Fibroblast of skin of left biceps (primary cell): Measurements from ENCODE around the gene NPW.

Source experiments
- DNase-seq, 2 experiments: peaks; one replicate each; pipeline ENCODE4 v3.0.0-alpha.2; 2013; ENCODE audit warnings: low read depth in 2 of 2

NPW gene

DNA sequence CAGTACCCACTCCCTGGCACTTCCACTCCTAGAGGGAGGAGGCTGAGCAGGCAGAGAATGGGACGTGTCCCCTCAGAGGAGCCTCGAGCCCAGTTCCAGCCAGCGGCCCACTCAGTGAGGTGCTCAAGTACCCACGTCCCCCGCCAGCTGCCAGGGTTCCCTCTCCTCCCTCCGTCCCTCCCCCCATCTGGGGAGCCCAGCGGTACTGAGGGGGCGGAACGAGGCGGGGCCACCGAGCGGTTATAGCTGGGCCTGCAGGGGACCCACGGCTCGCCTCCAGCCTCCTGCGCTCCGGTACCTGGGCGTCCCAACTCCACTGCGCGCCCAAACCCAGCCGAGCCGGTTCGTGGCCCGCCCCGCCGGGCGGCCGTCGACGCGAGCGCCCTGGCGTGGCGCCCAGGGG lies at the start of gene NPW:
NPW (plus strand) TSS at position 268 of the 403 bp plus-strand sequence.
- no peak for DNase-seq

DNA sequence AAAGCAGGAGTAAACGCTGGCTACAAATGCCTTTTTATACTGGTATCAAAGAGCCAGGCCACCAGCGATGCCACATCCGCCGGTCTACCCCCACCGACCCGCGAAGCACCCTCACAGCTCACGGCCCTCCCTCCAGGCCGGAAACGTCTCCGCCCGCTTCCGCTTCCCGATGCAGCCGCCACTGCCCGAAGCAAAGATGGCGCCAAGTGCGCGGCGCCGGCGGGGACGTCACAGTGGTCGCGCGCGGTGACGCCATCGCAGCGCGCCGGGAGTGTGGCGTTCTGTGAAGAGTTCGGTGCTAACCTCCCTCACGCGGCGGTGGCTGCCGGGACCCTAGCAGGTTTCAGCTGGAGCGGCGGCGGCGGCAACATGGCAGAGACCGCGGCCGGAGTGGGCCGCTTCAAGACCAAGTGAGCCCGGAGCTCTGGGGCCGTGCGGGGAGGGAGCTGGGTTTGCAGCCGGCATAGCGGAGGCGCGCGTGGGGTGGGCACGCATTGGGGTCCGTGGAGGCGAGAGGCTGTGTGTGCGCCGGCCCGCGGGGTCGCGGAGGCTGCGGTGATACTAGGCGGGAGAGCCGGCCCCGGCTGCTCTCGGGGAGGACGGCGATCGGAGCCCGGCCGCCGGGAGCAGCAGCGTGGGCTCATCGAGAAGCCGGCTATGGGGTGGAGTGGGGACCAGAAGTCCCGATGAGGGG lies 47.6 kb upstream of the NPW start, which contains the start of gene TBL3:
TBL3 (plus strand) TSS at position 258 of the 694 bp plus-strand sequence; CDS start at position 370, 112 bp downstream.
- DNase-seq, result peak; percentile 84 to 85

DNA sequence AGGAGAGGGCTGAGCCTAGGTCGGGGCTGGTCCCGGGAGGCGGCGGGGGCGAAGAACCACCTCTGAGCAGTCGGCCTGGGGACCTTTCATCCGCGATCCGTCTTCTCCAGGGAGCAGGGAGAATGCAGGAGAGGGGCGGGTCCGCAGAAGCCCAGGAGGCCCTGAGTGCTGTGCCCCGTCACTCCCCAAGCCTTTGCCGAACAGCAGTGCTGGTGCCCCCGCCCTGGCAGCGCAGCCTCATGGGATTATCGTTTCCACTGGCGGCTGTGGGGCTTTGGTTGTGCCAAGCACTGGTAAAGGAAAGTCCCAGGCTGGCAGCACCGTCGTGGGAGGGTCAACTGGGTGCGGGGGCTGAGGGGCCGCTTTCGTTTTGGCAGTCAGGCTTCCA lies 47.1 kb upstream of the NPW start:
- DNase-seq, result no peak

DNA sequence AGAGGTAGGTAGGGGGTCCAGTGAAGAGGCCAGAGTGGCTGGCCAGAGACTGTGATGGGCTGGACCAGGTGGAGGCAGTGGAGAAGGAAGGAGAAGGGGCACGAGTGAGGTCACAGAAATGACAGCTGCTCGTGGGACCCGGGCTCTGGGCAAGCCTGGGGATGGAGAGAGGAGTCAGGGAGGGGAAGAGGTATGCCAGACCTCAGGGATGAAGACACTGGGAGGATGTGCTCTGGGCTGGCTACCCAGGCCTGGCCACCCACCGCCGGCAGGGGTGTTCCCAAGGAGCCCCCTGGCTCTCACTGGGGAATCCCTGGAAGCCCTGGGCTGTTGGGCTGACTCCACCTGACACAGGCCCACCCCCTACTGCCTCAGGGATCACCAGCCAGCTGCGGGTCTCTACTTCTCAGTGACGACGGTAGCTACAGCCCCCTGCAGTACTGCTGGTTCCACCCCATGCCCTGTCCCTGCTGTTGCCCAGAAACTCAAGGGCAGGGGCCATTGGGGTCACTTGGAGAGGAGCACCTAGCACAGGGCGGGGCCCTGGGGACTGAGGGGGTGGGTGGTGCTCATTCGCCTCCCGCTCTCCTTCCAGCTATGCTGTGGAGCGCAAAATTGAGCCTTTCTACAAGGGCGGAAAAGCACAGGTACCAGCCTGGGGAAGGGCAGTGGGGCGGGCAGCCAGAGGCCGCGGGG lies 46.0 kb upstream of the NPW start:
- DNase-seq, result no peak

DNA sequence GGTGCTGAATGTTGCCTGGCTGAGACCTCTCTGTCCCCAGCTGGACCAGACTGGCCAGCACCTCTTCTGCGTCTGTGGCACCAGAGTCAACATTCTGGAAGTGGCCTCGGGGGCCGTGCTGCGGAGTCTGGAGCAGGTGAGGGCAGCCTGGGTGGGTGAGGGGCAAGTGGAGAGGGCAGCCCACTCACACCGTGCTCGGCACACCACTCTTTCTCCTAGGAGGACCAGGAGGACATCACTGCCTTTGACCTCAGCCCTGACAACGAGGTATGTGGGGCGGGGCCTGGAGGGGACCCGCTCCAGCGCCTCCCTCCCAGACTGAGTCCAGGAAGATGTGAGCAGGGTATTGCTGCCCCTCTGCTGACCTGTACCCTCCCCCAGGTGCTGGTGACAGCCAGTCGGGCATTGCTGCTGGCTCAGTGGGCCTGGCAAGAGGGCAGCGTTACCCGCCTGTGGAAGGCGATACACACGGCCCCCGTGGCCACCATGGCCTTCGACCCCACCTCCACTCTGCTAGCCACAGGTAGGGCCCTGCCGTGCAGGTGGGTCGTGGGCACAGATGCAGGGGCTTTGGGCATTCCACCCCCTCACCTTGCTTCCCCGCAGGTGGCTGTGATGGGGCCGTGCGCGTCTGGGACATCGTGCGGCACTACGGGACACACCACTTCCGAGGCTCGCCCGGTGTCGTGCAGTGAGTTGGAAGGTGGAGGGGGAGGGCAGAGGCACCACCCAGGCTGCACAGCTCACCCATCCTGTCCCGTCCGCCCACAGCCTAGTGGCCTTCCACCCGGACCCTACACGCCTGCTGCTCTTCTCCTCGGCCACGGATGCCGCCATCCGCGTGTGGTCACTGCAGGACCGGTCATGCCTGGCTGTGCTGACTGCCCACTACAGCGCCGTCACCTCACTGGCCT lies 45.2 kb upstream of the NPW start:
- DNase-seq, result no peak

DNA sequence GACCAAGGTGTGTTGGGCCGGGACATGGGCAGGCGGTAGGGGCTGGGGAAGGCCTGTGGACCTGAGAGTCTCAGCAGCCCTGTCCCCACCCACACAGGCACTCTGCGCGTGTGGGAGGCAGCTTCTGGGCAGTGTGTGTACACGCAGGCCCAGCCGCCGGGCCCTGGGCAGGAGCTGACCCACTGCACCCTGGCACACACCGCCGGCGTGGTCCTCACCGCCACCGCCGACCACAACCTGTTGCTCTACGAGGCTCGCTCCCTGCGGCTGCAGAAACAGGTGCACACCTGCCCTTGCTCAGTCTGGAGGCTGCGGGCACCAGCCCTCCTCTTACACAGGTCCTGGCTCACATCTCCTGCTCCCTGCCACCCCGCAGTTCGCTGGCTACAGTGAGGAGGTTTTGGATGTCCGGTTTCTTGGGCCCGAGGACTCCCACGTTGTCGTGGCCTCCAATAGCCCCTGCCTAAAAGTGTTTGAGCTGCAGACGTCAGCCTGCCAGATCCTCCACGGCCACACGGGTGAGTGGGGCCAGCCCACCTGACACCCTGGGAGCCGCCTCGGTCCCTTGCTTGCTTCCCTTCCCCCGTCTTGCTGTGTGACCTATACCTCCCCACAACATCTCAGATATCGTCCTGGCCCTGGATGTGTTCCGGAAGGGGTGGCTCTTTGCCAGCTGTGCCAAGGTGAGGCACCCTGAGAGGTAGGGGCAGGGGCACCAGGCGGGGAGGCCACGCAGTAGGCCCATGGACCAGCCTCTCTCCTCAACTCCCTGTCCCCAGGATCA lies 44.0 kb upstream of the NPW start:
- no peak for DNase-seq

DNA sequence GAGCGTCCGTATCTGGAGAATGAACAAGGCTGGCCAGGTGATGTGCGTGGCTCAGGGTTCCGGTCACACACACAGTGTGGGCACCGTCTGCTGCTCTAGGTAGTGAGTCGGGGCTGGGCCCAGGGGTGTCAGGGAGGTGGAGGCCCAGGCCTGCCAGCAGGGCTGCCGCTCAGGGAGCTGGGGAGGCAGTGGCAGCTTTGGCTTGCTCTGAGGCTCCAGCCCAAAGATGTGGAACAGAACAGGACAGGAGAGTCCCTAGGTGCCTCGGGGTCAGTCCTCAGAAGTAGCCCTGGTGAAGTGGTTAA lies 43.4 kb upstream of the NPW start:
- no peak for DNase-seq

DNA sequence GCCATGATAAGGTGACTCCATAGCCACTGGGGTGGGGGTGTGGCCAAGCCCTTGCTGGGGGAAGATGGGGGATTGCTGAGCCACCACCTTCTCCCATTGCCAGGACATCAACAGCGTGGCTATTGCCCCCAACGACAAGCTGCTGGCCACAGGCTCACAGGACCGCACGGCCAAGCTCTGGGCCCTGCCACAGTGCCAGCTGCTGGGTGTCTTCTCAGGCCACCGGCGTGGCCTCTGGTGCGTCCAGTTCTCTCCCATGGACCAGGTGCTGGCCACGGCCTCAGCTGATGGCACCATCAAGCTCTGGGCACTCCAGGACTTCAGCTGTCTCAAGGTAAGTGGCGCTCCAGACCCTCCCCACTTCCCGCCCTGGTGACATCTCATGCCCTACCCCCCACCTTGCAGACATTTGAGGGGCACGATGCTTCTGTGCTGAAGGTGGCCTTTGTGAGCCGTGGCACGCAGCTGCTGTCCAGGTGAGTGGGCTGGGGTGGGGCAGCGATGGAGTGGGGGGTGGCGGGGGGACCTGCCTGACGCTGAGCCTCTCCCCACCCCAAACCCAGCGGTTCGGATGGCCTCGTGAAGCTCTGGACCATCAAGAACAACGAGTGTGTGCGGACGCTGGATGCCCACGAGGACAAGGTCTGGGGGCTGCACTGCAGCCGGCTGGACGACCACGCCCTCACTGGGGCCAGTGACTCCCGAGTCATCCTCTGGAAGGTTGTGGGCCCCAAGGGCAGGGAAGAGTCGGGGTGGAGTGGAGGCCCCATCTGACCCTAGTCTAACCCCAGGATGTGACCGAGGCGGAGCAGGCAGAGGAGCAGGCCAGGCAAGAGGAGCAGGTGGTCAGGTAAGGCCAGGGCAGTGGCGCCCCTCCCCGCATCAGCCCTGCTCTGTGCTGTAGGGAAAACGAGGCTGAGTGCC lies 42.4 kb upstream of the NPW start:
- no peak for DNase-seq

GRCh38 chr16:1977875-1978268 lies 41.7 kb upstream of the NPW start:
- DNase-seq, result no peak

DNA sequence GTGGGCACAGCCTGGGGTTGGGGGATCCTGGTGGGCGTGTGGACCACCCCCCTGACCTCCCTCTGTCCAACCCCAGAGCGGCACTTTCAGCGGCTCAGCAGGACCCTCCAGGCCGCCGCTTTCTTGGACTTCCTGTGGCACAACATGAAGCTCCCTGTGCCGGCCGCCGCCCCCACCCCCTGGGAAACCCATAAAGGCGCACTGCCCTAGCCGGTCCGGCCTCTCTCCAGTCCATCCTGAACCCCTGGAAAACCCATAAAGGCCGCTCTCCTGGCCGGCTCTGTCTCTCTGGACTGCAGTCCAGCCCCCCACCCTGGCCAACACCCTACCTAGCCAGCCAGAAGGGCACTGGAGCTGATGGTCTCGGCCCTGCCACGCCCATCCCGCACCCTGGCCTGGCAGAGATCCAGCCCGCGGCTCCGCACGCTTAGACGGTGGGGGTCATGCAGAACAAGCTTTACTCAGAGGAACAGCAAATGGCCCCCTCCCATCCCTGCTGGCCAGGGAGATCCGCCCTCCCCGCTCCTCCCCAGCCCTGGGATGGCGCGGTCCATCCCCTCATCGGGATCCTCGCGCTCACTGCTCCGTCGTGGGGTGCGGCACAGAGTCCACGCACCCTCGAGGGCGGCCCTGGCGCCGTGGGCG lies 41.0 kb upstream of the NPW start:
- no peak for DNase-seq

- DNase-seq, result no peak
Observed at GRCh38 chr16:1979271-1980029, 40.1 kb upstream of the NPW start.

DNA sequence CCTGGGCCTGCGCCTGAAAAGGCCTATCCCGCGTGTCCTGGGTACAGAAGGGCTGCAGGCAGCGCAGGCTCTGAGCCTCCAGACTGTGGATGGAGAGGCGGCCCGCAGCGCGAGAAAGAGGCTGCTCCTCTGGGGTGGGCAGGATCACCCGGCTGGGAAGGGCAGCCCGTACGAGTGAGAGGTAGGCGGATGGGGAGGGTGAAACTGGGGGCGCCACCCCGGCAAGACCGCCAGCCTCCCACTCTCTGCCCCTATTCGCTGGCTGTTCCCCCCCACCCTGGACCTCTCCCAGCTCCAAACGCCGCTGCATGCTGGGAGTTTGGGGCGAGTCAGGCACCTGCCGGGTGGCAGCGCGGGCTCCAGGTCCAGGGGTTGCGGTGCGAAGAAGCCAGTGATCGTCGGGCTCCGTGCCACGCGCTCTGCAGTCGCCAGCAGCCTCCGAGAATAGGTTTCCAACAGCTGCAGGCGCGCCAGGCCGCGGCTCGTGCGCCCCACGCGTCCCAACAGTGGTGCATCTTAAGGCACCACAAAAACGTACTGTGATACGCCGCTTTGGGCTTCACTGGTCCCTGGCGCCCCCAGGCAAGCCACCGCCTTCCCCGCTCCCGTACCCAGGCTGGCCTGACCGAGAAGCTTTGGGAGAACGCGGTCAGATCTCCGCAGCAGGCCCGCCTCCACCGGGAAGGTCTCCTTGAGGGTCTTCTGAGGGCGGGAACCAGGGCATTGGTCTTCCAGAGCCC lies 39.4 kb upstream of the NPW start:
- DNase-seq, result no peak

- no peak for DNase-seq
Observed at GRCh38 chr16:1980770-1981087, 38.9 kb upstream of the NPW start.

DNA sequence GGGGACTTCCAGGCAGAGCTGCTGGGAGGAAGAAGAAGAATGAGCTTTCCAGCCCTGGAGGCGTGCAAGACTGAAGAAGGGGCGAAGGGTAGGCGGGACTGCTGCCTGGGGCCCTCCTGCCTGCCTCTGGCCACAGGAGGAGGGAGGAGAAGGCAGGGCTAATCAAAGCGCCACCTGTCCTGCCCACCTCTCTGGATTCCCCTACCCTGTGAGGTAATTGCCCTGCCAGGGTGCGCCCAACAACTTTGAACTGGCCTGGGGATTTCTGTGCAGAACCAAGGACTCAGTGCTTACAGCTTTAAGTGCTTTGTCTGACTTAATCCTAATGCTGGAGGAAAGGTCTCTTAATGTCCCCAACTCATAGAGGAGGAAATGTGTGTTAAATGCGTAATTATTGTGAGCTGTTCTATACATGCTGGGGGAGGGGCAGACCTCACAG lies 38.2 kb upstream of the NPW start, which contains the start of gene NOXO1:
NOXO1 (minus strand) TSS at position 72 of the 439 bp plus-strand sequence. CDS start 290 bp downstream, outside the sequence.
- DNase-seq, result no peak

DNA sequence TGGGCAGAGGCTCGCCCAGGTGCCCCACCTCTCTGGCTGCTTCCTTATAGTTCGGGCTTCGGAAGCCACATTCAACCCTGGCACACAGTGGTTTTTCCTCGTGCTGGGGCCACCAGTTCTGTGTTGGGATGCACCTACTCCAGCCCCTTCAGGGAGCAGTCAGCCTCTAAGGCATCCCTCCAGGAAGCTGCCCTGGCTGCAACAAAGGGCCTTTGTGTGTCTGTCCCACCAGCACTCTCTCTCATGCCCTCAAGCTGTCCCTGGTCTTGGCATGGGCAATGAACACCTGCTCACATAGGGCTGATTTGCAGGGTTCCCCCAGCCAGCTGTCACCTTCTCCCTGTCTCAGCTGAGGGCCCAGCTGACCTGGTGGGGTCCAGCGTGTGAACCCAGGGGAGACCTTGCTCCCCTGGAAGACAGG lies 37.6 kb upstream of the NPW start:
- no peak for DNase-seq

- DNase-seq, result no peak
Observed at GRCh38 chr16:1982991-1983543, 36.5 kb upstream of the NPW start.

DNA sequence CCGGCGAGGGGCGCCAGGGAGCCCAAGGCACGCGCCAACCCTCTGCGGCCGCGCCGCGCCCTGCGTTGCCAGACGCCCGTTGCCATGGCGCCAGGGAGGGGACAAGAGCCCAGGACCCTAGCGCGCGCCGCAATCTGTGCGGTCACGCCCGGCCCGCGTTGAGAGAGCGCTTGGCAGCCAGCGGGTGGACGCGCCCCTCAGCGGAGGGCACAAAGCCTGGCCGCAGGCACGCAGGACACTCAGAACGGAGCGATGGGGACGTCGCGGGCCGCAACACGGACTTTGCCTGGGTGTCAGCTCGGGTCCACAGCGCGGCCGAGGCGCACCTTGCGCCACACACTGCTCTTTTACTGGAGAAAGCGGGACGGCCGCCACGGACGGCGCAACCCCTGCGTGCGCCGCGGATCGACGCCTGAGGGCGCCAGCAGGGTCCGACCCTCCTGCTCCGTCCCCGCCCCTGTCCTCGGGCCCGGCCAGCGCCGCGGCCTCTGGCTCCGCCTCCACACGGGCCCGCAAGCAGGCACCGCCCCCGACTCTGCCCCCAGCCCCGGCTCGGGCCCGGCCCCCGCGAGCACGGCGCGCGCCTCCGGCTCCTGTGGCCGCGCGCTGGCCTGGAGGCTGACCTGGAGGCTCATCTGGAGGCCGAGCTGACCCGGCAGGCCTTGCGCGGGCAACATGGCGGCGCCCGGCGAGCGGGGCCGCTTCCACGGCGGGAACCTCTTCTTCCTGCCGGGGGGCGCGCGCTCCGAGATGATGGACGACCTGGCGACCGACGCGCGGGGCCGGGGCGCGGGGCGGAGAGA lies 35.8 kb upstream of the NPW start, which contains the start of gene GFER:
GFER (plus strand) TSS at position 650 of the 803 bp plus-strand sequence; CDS start at position 676, 26 bp downstream.
- DNase-seq, result peak; percentile 70 to 73
